Epidermal melanocyte (primary cell): Measurements from ENCODE around the gene OSBPL10.

Experiments
- DNase-seq: peaks from one replicate; pipeline ENCODE4 v3.0.0; 2011; ENCODE audit warnings: low spot score; ENCODE audit not compliant: insufficient read length

The OSBPL10 gene

DNA sequence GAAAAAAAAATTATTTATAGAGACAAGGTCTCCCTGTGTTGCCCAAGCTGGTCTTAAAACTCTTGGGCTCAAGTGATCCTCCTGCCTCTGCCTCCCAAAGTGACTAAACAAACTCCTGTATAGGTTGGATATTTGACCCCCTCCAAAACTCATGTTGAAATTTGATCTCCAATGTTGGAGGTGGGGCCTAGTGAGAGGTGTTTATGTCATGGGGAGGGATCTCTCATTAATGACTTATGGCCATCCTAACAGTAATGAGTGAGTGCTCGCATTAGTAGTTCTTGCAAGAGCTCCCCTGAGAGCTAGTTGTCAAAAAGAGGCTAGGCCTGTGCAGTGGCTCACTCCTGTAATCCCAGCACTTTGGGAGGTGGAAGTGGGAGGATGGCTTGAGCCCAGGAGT is 307.1 kb downstream of the OSBPL10 start:
- DNase-seq = no peak

DNA sequence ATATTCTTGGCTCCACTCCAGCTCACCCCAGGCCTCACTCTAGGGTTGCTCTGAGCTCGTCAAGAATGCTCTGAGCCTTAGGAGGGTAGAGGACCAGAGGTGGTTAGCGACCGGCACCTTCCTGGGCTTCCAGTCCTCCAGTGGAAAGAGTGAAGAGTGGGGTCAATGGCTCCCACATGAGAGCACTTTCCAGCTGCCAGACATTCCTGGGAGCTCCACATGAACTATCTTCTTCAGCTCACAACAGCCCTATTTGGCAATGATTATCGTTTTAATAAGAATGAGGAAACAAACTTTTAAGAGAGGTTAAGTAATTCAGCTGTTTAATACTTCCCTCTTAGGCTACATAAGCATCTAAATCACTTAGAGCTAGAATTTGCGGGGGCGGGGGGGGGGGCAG is 309.1 kb downstream of the OSBPL10 start:
- no peak for DNase-seq

DNA sequence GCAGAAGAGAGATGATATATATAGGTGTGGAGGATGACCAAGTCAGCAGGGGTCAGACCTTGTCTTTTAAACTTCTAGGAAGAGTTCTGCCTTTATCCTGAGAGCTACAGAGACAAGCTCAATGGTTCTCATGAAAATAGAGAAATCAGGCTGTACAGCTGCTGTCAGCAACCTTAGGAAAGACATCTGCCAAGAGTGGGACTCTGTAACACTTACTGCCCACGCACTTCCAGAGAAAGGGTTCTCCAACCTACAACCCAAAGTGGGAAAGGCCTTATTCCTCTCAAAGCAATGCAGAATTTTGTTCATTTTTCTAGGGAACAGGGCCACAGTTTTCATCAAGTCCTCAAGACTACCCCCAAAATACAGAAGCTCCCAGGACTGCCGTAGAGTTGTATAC is 309.6 kb downstream of the OSBPL10 start:
- DNase-seq = no peak

DNA sequence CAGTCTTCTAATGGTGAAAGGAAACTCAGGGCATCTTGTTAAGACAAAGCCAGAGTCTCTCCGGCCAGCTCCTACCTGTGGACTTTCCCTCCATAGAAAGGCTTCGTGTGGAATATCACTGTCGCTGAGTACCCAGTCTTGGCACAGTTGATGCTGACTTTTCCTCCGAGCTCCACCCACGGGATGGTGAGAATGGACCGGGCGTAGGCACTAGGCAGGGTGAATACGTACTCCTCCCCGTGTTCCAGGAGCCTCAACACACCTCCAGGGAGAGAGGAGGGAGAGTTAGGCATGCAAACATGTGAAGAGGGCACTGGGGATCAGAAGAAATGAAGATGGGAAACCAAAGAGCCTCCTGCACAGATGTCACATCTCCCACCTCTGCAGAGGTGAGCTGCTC is 310.3 kb downstream of the OSBPL10 start:
- no peak for DNase-seq

DNA sequence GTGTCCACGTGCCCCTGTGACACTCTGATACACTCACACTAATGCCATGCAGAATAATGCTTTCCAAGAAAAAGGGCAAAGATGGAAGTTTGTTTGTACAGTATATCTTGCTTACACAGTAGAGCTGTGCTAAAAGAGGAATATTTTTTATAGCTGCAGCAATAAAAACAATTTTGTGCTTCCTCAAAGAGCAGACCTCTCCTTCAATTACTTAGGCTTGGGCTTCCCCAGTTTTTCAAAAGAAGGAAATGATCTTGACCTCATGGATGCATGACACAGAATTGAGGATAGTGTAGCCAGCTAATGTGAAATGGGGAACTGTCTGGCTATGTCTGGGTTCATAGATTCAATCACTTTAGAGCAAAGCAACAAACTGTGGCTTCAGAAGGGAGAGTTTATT is 310.9 kb downstream of the OSBPL10 start:
- no peak for DNase-seq

DNA sequence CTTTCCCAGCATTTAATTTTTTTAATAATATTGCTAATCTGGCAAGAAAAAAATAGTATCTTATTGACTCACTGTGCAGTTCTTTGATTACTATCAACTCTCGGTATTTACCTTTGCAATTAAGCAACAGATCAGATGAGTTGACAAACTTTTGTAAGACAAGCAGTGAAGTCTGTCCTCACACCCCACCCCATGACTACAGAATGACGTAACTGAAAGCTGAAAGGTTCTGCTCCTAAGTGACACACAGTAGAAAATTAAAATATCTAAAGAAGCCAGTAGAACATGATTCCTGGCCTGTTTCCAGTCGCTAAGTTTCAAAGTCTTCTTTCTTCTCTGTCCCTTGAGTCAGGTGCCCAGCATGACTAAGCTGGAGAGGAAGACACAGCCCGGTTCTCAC is 312.8 kb downstream of the OSBPL10 start:
- DNase-seq = no peak

DNA sequence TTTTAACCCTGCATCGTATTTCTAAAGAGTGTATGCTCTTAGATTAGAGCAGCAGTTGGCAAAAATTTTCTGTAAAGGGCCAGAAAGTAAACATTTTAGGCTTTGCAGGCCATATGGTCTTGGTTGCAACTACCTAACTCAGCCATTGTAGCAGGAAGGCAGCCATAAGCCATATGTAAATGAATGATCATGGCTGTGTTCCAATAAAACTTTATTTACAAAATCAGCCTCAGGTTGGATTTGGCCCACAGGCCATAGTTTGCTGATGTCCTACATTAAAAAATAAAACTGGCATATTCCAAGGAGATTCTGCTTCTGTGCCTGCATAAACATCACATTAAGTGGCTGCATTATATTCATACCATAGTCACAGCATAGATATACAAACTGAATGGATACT is 313.5 kb downstream of the OSBPL10 start:
- DNase-seq = no peak

DNA sequence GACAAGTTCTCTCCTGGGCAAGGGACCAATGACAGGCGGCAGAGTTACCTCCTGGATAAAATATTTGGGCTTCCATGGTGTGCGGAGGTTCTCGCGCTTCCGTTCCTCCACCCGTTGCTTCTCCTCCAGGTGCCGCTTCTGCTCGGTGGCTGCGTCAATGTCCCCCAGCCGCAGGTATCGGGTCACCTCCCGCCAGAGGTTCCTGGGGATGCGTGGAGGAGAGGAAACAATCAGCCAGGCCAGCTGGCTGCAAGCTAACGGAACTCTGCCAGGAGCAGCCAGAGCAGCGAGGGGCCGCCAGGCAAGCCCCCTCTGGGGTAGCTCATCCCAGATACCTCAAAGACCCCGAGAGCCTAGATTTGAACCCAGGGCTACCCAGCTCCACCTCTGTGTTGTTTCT is 317.0 kb downstream of the OSBPL10 start:
- no peak for DNase-seq

DNA sequence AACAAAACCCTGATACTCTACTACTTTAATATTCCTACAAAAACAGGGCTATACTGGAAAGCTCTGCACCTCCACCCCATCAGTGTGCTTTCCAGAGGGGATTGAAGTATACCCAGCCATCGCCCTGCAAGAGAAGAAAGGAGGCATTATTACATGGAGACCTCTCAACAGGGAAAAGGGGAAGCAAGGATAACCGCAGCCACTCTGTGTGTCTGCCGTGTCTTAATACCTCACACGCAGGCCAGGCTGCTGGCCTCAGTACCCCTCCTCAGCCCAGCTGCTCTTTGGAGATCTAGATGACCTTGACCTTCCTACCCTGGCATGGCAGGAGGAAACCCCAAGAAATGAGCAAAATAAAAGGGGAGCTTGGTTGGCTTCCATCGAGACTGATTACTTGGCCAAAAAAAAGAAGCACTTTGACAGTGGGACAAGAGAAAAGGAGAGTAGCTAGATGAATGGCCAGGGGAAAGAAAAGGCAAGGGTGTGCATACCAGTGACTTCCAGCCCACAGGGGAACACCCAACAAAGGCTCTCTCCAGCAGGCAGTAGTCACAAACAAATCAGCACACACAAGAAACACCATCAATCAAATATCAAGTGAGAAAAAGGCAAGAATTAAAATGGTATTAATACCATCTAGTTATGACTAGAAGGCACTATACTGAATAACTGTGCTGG is 318.9 kb downstream of the OSBPL10 start:
- no peak for DNase-seq

DNA sequence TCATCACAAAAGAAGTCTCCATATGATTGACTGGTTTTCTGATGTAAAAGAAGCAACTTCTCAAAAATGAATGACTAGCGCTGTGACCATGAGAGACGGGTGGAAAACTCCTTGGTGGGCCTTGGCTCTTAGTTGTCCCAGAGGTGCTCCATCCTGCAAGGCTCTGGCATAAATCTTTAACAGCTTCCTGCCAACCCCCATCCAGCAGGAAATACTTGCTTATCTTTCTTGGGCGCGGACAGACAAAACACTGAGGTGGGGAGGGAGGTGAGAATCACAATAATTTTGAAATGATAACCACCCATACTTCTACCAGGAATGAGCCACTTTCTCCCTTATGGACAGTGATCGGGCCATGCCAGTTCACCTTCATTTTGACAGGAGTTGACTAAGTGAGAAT is 319.8 kb downstream of the OSBPL10 start:
- DNase-seq = no peak

DNA sequence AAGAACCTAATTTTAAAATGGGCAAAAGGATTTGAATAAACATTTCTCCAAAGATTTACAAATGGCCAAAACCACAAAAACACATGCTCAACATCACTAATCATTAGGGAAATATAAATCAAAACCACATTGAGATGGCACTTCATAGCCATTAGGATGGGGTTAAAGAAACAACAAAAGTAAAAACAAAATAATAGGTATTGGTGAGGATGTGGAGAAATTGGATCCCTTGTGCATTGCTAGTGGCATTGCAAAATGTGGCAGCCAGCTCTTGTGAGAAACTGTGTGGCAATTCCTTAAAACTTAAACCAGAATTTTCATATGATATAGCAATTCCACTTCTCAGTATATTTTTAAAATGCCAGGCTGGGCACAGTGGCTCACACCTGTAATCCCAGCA is 321.8 kb downstream of the OSBPL10 start:
- DNase-seq = no peak

DNA sequence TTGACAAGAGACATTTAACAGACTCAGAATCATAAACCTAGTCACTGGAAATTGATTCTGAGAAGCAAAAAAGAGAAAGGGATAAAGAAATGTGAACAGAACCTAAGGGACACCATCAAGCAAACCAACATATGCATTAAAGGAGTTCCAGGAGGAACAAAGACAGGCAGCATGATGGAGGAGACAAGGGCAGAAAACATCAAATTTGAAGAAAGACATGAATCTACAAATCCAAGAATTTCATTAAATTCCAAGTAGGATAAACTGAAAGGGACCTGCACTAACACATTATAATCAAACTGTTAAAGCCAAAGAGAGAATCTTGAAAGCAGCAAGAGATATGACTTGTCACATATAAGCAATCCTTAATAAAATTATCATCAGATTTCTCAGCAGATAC is 326.1 kb downstream of the OSBPL10 start:
- DNase-seq = no peak

DNA sequence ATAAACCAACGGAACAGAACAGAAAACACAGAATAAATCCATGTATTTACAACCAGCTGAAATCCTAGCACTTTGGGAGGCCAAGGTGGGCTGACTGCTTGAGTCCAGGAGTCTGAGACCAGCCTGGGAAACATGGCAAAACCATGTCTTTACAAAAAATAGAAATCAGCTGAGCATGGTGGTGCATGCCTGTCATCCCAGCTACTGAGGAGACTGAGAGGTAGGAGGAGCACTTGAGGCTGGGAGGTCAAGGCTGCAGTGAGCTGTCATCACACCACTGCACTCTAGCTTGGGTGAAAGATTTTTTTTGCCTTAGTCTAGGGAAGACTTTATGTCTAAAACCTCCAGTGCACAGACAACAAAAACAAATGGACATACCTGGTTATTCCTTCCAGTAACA is 327.6 kb downstream of the OSBPL10 start:
- DNase-seq = no peak

DNA sequence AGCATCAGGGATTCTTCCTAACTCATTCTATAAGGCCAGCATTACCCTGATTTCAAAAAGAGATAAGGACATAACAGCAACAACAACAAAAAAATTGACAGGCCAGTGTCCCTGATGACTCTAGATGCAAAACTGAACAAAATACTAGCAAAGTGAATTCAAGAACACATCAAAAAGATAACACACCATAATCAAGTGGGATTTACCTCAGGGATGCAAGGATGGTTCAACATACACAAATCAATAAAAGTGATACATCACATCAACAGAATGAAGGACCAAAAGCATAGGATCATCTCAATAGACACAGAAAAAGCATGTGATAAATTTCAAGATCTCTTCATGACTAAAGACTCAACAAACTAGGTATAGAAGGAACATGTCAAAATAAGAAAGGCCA is 328.8 kb downstream of the OSBPL10 start:
- DNase-seq = no peak

DNA sequence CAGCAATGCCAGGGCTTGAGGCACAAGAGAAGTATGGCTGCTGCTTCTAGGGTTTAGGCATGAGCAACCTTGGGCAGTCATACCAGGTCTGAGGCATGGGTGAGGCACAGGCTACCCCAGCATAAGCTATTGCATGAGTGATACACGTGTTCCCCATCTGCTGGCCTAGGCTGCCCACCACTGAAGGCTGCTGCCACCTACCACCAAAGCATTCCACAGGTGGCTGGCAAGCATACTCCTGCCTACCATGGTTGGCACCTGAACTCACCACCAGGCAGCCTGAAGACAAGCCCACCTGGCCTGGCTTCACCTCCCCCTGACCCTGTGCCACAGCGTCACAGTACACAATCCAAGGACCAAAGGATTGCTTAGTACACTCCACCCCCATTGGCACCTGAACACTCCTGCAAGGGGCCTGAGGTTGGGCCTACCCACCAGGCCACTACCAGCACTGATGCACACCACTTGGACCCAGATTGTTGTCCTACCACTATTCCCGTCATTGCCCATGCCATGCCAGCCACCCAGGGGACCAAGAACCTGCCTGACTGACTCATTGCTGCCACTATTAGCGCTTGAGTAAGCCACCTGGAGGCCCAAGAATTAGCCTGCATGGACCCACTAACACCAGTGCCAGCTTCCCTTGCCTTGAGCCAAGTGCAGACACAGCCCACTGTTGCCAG is 332.6 kb downstream of the OSBPL10 start:
- DNase-seq = no peak

DNA sequence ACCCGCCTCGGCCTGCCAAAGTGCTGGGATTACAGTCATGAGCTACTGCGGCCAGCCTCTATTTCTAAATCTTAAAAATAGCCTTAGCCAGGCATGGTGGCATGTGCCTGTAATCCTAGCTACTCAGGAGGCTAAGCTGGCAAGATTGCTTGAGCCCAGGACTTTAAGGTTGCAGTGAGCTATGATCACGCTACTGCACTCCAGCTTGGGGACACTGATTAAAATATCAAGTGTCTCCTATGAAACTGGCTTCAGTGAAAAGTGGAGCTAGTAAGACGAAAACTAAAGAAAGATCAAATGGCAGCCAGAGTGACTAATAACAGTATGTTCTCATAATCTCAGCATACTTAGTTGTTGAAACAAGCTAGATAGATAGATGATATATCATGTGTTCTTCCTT is 335.8 kb downstream of the OSBPL10 start:
- DNase-seq = no peak

DNA sequence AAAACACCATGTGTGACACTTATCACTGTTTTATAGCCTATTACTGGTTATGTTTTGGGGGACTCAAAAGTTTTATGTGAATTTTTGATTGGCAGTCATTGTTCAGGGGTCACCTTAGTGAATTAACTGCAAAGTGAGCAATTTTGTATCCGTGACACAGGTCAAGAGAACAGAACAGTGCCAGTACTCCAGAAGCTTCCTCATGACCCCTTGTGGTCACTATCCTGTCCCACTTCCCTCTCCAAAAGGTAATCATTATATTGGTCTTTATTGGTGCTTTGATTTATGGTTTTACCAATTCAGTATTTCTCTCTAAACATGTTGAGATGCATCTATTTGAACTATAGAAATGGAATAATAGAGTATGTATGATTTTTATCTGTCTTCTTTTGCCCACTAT is 341.2 kb downstream of the OSBPL10 start:
- no peak for DNase-seq

DNA sequence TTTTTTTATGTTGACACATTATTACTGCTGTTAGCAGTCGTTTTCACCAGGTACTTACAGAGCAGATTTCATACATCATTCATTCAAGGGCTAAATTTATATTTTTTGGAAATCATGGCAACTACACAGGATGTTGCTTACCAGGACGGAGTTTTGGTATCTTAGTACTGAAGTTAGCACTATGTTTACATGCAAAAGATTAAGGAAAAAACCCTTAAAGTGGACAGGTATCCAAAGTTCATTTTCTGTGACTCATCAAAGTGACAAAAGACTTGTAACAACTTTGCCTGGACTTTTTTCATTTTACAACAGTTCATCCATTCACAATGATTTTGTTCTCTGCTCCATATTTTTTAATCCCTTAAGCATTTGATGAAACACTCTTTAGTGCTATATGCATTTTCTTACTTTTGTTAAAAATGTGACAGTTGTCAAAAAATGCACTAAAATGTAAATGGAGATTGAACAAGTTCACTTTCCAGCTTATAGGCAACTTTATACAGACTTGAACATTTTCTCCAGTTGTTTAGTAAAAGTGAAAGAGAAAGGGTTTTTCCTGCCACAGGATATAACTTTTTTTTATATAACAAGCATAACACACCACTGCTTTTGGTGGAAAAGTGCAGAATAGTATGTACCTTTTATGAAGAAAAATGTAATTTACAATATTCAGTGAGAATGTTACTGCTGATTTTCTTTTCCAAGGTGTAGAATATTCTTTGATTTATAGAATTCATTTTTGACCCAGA is 344.2 kb downstream of the OSBPL10 start:
- DNase-seq = no peak

DNA sequence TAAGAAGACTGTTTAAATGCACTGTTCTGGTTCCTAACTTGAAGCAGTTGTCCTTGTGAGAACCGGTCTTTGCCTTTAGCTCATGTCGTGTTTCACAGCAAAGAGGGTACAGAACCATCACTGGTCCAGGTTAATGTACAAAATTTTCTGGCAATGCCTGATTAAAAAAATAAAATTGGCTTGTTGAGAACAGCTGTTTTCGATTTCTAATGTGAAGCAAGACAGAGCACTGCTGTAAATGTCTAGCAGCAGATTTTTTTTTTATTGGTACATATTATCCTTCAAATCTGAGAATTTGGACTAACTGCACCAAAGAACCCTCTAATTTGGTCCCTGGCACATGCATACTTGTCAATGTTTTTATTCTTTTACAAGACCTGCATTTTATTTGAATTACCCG is 345.0 kb downstream of the OSBPL10 start:
- DNase-seq = no peak

DNA sequence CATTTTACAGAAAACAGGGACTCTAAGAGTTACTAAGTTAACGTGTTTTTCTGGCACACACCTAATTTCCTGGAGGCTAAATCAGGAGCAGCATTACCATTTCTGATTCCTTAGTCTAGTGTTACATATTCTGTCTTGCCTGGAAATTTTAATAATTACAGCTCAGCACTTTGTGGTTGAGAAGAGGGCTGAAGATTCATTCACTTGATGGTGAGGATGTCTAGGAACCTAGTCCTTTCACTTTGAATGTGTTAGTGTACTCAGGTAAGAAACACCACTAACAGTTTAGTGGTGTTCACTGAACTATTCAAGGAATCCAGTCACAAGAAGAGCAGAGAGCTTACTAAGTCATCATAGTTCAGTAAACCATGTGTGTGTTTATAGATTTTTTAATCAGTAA is 345.5 kb downstream of the OSBPL10 start:
- DNase-seq = no peak

DNA sequence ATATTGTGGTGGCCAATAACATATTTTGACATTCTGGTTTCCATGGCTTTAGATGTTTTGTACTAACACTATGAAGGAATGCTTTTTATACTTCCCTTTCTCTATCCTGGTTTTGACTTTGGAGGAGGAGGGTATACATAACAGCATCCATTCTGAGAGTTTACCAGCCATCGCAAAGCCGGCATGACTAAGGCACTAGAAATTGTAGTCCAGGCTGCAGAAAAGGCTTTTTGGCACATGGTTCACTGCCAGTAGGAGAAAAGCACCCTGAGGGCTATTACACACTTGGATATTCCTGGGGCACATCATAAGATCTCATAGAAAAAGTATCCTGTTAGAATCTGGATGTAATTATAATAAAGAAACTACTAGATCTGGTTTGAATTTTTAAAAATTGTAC is 346.6 kb downstream of the OSBPL10 start:
- no peak for DNase-seq

DNA sequence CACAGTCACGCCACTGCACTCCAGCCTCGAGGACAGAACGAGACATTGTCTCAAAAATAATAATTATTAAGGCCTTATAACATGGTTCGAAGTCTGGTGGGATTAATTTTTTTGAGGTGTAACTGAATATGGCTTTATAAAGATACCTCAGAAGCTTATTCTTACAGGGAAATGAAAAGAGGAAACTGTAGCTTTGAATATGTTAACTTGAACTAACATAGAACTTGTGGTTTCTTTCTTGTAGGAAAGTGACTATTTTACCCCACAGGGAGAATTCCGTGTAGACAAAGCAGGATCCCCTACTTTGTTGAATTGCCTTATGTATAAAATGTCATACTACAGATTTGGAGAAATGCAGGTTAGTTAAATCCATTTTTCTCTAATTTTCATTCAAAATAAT is 352.0 kb downstream of the OSBPL10 start:
- DNase-seq = no peak

DNA sequence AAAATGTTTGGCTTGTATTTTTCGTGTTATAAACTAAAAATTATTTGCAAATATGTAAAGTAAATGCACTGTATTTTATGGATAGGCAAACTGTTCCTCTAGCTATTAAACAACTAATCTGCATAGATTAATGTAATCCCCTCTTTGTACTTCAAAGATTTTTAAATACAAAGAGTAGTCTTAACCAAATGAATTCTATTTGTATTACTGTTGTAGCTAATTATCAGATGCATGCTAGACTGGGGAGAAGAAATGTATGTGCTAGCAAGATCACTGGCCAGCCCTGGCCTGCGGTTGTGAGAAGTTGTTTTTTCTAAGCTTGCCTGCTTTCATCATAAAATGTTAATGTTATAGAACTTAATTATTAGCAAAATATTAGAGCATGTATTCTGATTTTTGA is 355.7 kb downstream of the OSBPL10 start:
- DNase-seq = no peak
